ENCODE data around the gene CACNA2D2.

GRCh38 chr3:50358355-50358910 lies 145.0 kb downstream of the CACNA2D2 start:
- TF ChIP-seq CTCF (conservative IDR thresholded peaks at IDR 0.05): no peak
- no peak for TF ChIP-seq ZFX (IDR thresholded peaks at IDR 0.05)
